Chondrocyte (in vitro differentiated cells): ENCODE results near the gene NRSN2. TPM values are rescaled to one million over a fixed set of nuclear protein-coding genes. Genes with fewer than 3 reads are reported as not detected.

Experiments used
- DNase-seq: peaks from one replicate; pipeline ENCODE4 v3.0.0; 2021; ENCODE audit warnings: mixed read lengths, low spot score
- H3K27ac Mint-ChIP-seq: one replicate; pipeline ENCODE4 v1.8.0; 2021; ENCODE audit warnings: mild to moderate bottlenecking, moderate library complexity, mixed read lengths; ENCODE audit not compliant: unreplicated experiment
- H3K27me3 Mint-ChIP-seq: 2 replicates; pipeline ENCODE4 v1.8.0; 2021; ENCODE audit warnings: low read depth, mixed read lengths
- H3K36me3 Mint-ChIP-seq: 2 replicates; pipeline ENCODE4 v1.8.0; 2021; ENCODE audit warnings: low read depth, mixed read lengths
- H3K4me1 Mint-ChIP-seq: 2 replicates; pipeline ENCODE4 v1.8.0; 2021; ENCODE audit warnings: low read depth, mild to moderate bottlenecking, mixed read lengths
- H3K4me3 Mint-ChIP-seq: one replicate; pipeline ENCODE4 v1.8.0; 2021; ENCODE audit warnings: mild to moderate bottlenecking, moderate library complexity, mixed read lengths; ENCODE audit not compliant: unreplicated experiment
- H3K9me3 Mint-ChIP-seq: 2 replicates; pipeline ENCODE4 v1.8.0; 2021; ENCODE audit warnings: low read depth, mixed read lengths
- CTCF ChIP-seq: fragments of 200-600 bp; sonication (generic); IDR thresholded peaks from 2 replicates; pipeline ENCODE4 v1.5.0; 2021; ENCODE audit warnings: antibody characterized with exemption, mild to moderate bottlenecking, moderate library complexity
- total RNA-seq: library from RNA; stranded (reverse); gene quantifications from 3 replicates; pipeline ENCODE4 v1.2.1, GENCODE V29; 2021

The NRSN2 gene
- total RNA-seq, 1 donor from 2014 or later: 77.1 TPM

- TF ChIP-seq CTCF: no peak
- Mint-ChIP-seq H3K4me1 (peaks cover 36% of the 10 kb centered on the region), H3K27me3 (no peaks in the 10 kb centered on the region), H3K27ac (no peak overlapping the region), H3K4me3 (no peak overlapping the region), H3K36me3 (peaks cover 4% of the 10 kb centered on the region), H3K9me3 (no peaks in the 10 kb centered on the region)
- DNase-seq: no peak
These were observed 44.7 kb upstream of the NRSN2 start for GRCh38 chr20:301886-302848.

- peaks cover 42% of the 10 kb centered on the region for H3K4me1 Mint-ChIP-seq
- H3K36me3 Mint-ChIP-seq: no peaks in the 10 kb centered on the region
- no peaks in the 10 kb centered on the region for H3K27me3 Mint-ChIP-seq
- TF ChIP-seq CTCF: no peak
- H3K9me3 Mint-ChIP-seq: no peaks in the 10 kb centered on the region
- no peak overlapping the region for H3K27ac Mint-ChIP-seq
- H3K4me3 Mint-ChIP-seq: no peak overlapping the region
- DNase-seq: no peak
These were observed 41.2 kb upstream of the NRSN2 start for GRCh38 chr20:305745-306144.

- H3K27me3 Mint-ChIP-seq: no peaks in the 10 kb centered on the region
- peak overlapping the region; percentile 97 for H3K27ac Mint-ChIP-seq
- peaks cover 30% of the 10 kb centered on the region for H3K4me1 Mint-ChIP-seq
- H3K4me3 Mint-ChIP-seq: no peak overlapping the region
- H3K36me3 Mint-ChIP-seq: no peaks in the 10 kb centered on the region
- TF ChIP-seq CTCF: no peak
- H3K9me3 Mint-ChIP-seq: no peaks in the 10 kb centered on the region
- DNase-seq: no peak
These were observed 38.4 kb upstream of the NRSN2 start for GRCh38 chr20:308427-309038.

DNA sequence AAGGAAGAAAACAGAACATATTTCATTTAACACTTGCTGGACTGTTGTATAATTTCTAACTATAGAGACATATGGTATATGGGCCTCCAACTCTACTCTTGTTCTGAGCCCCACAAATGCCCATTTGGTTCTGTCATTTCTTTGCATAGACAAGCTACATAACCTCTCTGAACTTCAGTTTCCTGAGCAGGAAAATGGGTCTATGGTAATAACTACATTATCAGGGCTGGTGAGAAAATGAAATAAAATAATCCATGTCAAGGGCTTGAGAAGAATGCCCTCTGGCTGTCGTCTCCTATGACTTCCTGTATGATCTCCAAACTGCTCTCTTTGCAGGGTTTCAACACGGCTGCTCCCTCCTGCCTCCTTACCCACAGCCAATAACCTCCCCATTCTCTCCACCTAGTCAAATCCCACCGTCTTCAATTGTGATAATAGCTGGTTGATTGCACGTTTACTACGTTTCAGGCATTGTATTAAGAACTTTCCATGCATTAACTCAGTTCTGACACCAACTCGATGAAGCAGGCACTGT is 37.5 kb upstream of the NRSN2 start:
- H3K27me3 Mint-ChIP-seq: no peaks in the 10 kb centered on the region
- H3K4me1 Mint-ChIP-seq: peaks cover 30% of the 10 kb centered on the region
- DNase-seq: no peak
- H3K9me3 Mint-ChIP-seq: no peaks in the 10 kb centered on the region
- peak overlapping the region; percentile 97 for H3K27ac Mint-ChIP-seq
- peak overlapping the region; percentile 70 for H3K4me3 Mint-ChIP-seq
- peak; percentile 58 for TF ChIP-seq CTCF
- no peaks in the 10 kb centered on the region for H3K36me3 Mint-ChIP-seq

DNA sequence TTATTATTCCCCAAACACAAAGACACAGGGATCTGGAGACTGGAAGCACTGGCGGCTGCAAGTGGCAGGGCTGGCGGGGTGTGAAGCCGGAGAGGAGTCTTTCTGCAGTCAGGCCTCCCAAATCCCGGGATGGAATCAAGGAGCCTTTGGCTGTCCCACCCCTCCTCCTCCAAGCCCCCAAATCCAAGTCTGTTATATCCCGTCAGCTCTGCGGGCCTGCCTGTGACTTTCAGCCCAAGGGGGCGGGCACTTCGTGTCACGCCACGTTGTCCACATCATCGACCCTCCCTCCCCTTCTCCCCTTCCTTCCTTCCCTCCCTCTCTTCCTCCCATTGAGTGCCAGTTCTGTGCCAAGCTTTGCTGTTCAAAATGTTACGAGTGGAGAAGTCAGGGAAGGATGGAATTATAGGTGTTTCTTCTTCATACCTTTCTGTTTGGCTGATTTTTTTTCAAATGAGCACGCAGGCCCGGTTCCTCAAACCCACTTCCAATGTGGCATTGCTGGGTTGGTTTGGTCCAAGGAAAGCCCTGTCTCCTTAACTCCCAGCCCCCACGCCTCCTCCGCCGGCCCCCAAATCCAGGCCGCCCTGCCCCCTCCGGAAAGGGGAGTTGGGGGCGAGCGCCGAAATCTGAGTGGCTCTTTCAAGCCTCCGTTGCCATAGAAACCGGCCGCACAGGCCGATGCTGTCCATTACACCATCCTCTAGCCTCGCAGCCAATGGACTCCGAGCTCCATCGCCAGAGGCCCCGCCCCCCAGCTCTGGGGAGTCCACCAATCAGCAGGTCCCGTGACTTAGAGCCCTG is 36.9 kb upstream of the NRSN2 start:
- H3K27ac Mint-ChIP-seq: peak overlapping the region; percentile 97

More for the DNA sequence above, 36.9 kb upstream of the NRSN2 start:
- no peaks in the 10 kb centered on the region for H3K9me3 Mint-ChIP-seq
- peak; percentile 100 for DNase-seq
- H3K27me3 Mint-ChIP-seq: no peaks in the 10 kb centered on the region
- TF ChIP-seq CTCF: no peak
- peaks cover 30% of the 10 kb centered on the region for H3K4me1 Mint-ChIP-seq
- H3K36me3 Mint-ChIP-seq: no peaks in the 10 kb centered on the region
- peak overlapping the region; percentile 70 for H3K4me3 Mint-ChIP-seq
